ENCODE results near the gene MTFP1.

The MTFP1 gene

GRCh38 chr22:30413001-30413400, 12.6 kb upstream of the MTFP1 start:
- TF ChIP-seq CTCF (IDR thresholded peaks at IDR 0.05; ENCODE audit: low read depth, low read length, missing control alignments): no peak
- no peak for DNase-seq (ENCODE audit: low read depth)
- in situ Hi-C loops (cut with HindIII; ENCODE audit: low sequenced_read_pairs): no loop called here
- H3K4me3 ChIP-seq (ENCODE audit: low read depth, low read length): no peak overlapping the region

- no peak for DNase-seq (ENCODE audit: low read depth)
- no peak overlapping the region for H3K4me3 ChIP-seq (ENCODE audit: low read depth, low read length)
- in situ Hi-C loops (cut with HindIII; ENCODE audit: low sequenced_read_pairs): no loop called here
- no peak for TF ChIP-seq CTCF (IDR thresholded peaks at IDR 0.05; ENCODE audit: low read depth, low read length, missing control alignments)
Measured at GRCh38 chr22:30413745-30414524, 11.6 kb upstream of the MTFP1 start.

- TF ChIP-seq CTCF (IDR thresholded peaks at IDR 0.05; ENCODE audit: low read depth, low read length, missing control alignments): no peak
- no peak for DNase-seq (ENCODE audit: low read depth)
- no peak overlapping the region for H3K4me3 ChIP-seq (ENCODE audit: low read depth, low read length)
- in situ Hi-C loops (cut with HindIII; ENCODE audit: low sequenced_read_pairs): no loop called here
Measured at GRCh38 chr22:30414525-30415047, 11.0 kb upstream of the MTFP1 start.

GRCh38 chr22:30416403-30416802, 9.2 kb upstream of the MTFP1 start:
- no peak for DNase-seq (ENCODE audit: low read depth)
- in situ Hi-C loops (cut with HindIII; ENCODE audit: low sequenced_read_pairs): no loop called here
- TF ChIP-seq CTCF (IDR thresholded peaks at IDR 0.05; ENCODE audit: low read depth, low read length, missing control alignments): no peak
- H3K4me3 ChIP-seq (ENCODE audit: low read depth, low read length): no peak overlapping the region

GRCh38 chr22:30416837-30417236, 8.7 kb upstream of the MTFP1 start:
- TF ChIP-seq CTCF (IDR thresholded peaks at IDR 0.05; ENCODE audit: low read depth, low read length, missing control alignments): no peak
- in situ Hi-C loops (cut with HindIII; ENCODE audit: low sequenced_read_pairs): no loop called here
- DNase-seq (ENCODE audit: low read depth): no peak
- H3K4me3 ChIP-seq (ENCODE audit: low read depth, low read length): no peak overlapping the region

GRCh38 chr22:30420347-30421125, 5.0 kb upstream of the MTFP1 start:
- no peak overlapping the region for H3K4me3 ChIP-seq (ENCODE audit: low read depth, low read length)
- no peak for TF ChIP-seq CTCF (IDR thresholded peaks at IDR 0.05; ENCODE audit: low read depth, low read length, missing control alignments)
- no peak for DNase-seq (ENCODE audit: low read depth)

More at GRCh38 chr22:30420347-30421125, 5.0 kb upstream of the MTFP1 start:
- in situ Hi-C loops (cut with HindIII; ENCODE audit: low sequenced_read_pairs): no loop called here

All from astrocyte of the cerebellum (primary cell).